H1 (cell line): Measurements from ENCODE around the gene TLNRD1. TPM values are rescaled to one million over a fixed set of nuclear protein-coding genes. Genes with fewer than 3 reads are reported as not detected.

Source experiments
- JUND ChIP-seq: IDR thresholded peaks from 2 replicates; pipeline ENCODE4 v1.6.1; 2011; ENCODE audit warnings: mild to moderate bottlenecking, improper control_type of control experiment, low read length
- RFX5 ChIP-seq: IDR thresholded peaks from 2 replicates; pipeline ENCODE4 v1.6.1; 2011; ENCODE audit warnings: low read depth, low read length, improper control_type of control experiment, borderline replicate concordance
- TAF1 ChIP-seq: IDR thresholded peaks from 2 replicates; pipeline ENCODE4 v1.6.1; 2011; ENCODE audit warnings: mild to moderate bottlenecking, low read depth, low read length
- polyA plus RNA-seq, 7 experiments: library from polyadenylated mRNA; depleted of rRNA in 3 of 7; stranded (reverse) in 5 of 7; unstranded in 2 of 7; fragments of >200 nt in 5 of 7; fragments of 200-250 nt in 2 of 7; gene quantifications; 1 replicate in 5 of 7; 2 replicates in 1 of 7; 4 replicates in 1 of 7; pipeline versions ENCODE4 v1.2.1 to v1.2.3, GENCODE V29; 2011 to 2013; ENCODE audit warnings: missing spikeins in 2 of 7, mixed read lengths in 2 of 7
- total RNA-seq: library from RNA; stranded (reverse); fragmentation: NEBNext Ultra II Directional; extraction: Animal tissue kit (Norgen Biotek cat#: 25700); gene quantifications from 2 replicates; pipeline ENCODE4 v1.2.1, GENCODE V29; 2021
- TF ChIP-seq, protein P1 (sequence below): IDR thresholded peaks from 2 replicates; pipeline ENCODE4 v1.6.1; 2012; ENCODE audit warnings: inconsistent platforms

TLNRD1 gene
- total and polyA plus RNA-seq, 2 of the 8 experiments (the other 6 are each of a cell fraction or from before 2014, with no cell fraction given): 12.2 to 20.5 TPM

DNA sequence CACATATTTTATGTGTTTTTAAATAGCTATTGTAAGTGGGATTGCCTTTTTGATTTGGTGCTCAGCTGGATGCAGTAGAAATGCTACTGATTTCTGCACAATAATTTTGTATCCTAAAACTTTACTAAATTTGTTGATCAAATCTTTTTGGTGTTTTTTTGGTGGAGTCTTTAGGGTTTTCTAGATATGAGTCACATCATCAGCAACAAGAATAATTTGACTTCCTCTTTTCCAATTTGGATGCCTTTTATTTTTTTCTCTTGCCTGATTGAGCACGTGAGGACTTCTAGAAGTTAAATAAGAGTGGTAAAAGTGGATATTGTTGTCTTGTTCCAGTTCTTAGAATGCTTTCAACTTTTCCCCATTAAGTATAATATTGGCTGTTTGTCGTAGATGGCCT is 51.3 kb downstream of the TLNRD1 start (continued):
- TF ChIP-seq, protein P1, sequence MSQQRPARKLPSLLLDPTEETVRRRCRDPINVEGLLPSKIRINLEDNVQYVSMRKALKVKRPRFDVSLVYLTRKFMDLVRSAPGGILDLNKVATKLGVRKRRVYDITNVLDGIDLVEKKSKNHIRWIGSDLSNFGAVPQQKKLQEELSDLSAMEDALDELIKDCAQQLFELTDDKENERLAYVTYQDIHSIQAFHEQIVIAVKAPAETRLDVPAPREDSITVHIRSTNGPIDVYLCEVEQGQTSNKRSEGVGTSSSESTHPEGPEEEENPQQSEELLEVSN: no peak
- no peak for TF ChIP-seq RFX5
- TF ChIP-seq TAF1: no peak
- no peak for TF ChIP-seq JUND
